Measurements from ENCODE around the gene GDF7.

Gene GDF7

GRCh38 chr2:20663196-20664070 is 3.5 kb upstream of the GDF7 start:
- DNase-seq = no peak

- no peak for DNase-seq
These were observed 2.9 kb upstream of the GDF7 start for GRCh38 chr2:20664071-20664390.

GRCh38 chr2:20664431-20665242 is 2.3 kb upstream of the GDF7 start:
- DNase-seq = no peak

GRCh38 chr2:20665243-20666004 is 1.5 kb upstream of the GDF7 start:
- DNase-seq = no peak

GRCh38 chr2:20666005-20666303 is 990 bp upstream of the GDF7 start:
- no peak for DNase-seq

GRCh38 chr2:20667151-20667530 is 197 bp downstream of the GDF7 start:
- DNase-seq = peak; percentile 21

GRCh38 chr2:20667531-20668401 is 822 bp downstream of the GDF7 start:
- no peak for DNase-seq

GRCh38 chr2:20668451-20668850 is 1.5 kb downstream of the GDF7 start:
- DNase-seq = no peak

GRCh38 chr2:20668871-20669475 is 2.0 kb downstream of the GDF7 start:
- DNase-seq = no peak

- DNase-seq = no peak
These were observed 2.8 kb downstream of the GDF7 start for GRCh38 chr2:20669562-20670314.

GRCh38 chr2:20670315-20671035 is 3.5 kb downstream of the GDF7 start:
- DNase-seq = no peak

GRCh38 chr2:20671036-20671735 is 4.2 kb downstream of the GDF7 start:
- DNase-seq = no peak

- no peak for DNase-seq
These were observed 4.8 kb downstream of the GDF7 start for GRCh38 chr2:20671736-20672080.

GRCh38 chr2:20672201-20672951 is 5.4 kb downstream of the GDF7 start:
- no peak for DNase-seq

GRCh38 chr2:20673686-20674308 is 6.9 kb downstream of the GDF7 start:
- DNase-seq = no peak

GRCh38 chr2:20674309-20674965 is 7.5 kb downstream of the GDF7 start:
- DNase-seq = no peak

- no peak for DNase-seq
These were observed 8.2 kb downstream of the GDF7 start for GRCh38 chr2:20674974-20675679.
